HG02678 (cell line): ENCODE results near the gene RNF125.
A peak's percentile ranks its signal among the peaks of the same experiment; 100 is the strongest.
"Not testable (repeated sequence)": the region's sequence is repeated elsewhere in the genome, so short reads cannot be mapped to it uniquely, and the experiment has no call there.

Source experiments
- ATAC-seq: cut with Tn5 transposase; IDR thresholded peaks from one replicate; pipeline ENCODE4 v1.9.1; 2021; ENCODE audit warnings: mild to moderate bottlenecking, moderate library complexity; ENCODE audit not compliant: unreplicated experiment

RNF125 gene

DNA sequence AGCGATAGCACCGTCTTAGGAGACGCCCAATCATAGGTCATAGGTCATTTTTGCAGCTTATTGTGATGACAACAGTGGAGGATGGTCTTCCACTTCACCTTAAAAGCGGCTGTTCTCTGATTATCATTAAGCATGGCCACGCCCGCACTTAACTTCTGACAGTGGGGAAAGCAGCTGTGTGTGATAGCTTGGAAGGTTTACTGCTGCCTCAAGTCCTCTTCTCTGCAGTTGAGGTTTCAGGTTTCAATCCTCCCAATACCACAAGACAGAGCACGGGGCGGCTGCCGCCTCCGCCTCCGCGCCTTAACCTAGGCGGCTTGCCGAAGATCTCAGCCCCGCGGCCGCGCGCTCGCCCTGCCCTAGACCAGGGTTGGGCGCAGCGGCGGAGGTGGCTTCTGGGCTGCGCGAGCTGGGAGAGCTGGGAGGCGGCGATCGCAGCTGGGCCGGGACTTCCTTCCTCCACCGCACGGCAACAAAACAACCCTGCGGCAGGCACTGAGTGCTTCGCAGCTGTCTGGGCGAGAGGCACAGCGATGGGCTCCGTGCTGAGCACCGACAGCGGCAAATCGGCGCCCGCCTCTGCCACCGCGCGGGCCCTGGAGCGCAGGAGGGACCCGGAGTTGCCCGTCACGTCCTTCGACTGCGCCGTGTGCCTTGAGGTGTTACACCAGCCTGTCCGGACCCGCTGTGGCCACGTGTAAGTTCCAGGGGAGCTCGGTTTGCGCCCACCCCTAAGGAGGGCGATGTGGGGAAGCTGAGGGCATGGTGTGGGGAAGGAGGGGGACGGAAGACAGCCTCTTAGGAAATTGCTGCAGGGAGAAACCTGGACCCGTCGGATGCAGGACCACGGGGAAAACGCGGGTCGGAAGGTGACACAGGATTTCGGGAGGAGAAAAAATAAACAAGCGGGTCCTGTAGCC lies at the start of gene RNF125:
Gene RNF125 (plus strand): TSS at position 495 of the 920 bp plus-strand sequence. CDS start 39 bp downstream, at position 534.
- ATAC-seq = peak; percentile 85

DNA sequence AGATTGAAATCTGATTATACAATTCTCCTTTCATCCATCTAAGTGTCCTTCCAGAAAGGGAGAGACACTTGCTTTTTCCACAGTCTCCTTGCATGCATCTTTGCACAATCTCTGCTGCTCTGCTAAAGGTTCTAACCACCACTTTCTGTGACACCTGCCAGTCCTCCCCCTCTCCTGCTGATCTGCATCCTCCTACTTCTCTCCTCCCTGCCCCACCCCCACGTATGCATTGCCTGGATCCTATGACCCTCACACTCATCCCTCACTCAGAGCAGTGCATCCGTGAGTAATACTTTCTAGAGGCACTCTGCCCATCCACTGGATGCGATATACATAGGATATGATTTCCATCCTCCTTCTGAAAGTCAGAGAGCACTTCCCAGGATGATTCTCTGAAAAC lies 48.0 kb upstream of the RNF125 start:
- no peak for ATAC-seq

DNA sequence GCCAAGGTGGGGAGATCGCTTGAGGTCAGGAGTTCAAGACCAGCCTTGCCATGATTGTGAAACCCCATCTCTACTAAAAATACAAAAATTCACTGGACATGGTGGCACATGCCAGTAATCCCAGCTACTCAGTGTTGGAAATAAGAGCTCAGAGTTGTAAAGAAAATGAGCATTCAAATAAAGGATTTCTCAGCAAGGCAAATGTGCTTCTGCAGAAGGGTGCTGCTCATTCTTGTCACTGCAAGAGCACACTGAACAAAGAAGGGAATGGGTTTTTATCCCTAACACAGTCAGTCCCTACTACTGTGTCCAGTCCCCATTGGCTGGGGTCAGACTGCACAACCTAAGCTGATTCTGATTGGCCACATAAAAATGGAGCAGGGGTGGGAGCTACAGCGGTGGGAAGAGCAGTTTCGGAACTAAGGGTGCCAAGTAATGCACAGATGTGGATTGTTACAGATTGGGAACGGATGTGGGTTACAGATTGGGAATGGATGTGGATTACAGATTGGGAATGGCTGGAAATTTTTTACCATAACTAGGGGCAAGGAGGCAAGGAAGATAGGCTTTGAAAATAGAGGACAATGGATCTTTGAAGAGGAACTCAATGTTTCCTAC lies 44.6 kb upstream of the RNF125 start:
- no peak for ATAC-seq

DNA sequence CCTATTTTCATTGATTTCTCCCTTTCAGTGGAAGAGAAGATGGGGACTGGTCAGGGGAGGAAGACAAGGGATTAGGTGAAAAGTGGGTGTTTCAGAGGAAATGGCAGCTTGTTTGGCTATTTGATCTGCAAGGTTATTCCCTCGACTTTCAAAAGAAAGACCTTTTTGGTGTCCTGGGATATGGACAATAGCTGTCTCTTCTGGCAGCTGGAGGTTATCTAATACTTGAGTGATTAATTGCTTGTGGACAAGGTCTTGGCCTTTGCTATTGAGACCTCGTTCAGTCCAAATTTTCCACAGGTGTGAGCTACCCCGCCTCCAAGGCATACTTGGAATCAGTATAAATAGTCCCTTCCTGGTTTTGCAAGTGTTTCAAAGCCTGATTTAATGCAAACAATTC lies 42.4 kb upstream of the RNF125 start:
- no peak for ATAC-seq

DNA sequence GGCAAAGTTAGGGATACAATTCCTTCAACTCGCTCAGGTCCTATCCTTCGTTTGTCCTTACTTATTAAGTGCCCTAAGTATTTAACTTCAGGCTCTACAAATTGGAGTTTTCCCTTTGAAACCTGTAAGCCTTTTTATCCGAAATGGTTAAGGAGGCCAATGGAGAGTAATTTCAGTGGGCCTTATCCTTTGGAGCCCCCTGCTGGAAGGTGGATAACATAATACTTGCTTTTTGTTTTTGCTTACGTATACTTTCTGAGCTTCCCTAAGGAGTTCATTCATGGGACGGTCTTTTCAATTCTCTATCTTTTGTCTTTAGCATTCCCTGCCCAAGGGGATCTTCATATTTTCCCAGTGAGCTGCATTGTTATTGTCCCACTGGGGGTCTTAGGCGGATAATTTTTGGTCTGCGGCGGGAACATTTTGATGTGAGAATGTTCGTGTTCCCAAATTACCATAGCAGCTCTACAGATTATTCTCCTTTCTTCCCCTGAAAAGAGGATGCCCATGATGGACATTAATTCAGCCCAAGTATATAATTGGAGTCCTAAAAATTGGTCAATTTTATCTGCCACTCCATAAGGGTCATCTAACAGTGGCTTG lies 41.3 kb upstream of the RNF125 start:
- no peak for ATAC-seq

DNA sequence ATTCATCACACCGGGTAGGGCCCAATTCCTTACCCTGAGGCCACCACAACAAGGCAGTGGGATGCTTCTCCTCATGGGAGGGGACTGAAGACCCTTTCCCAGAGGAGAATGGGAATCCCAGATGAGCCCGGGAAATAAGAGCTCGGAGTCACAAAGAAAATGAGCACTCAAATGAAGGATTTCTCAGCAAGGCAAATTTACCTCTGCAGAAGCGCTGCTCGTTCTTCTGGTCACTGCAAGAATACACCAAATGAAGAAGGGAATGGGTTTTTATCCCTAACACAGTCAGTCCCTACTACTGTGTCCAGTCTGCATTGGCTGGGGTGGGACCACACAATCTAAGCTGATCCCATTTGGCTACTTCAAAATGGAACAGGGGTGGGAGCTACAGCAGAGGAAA lies 40.0 kb upstream of the RNF125 start:
- ATAC-seq = no peak

DNA sequence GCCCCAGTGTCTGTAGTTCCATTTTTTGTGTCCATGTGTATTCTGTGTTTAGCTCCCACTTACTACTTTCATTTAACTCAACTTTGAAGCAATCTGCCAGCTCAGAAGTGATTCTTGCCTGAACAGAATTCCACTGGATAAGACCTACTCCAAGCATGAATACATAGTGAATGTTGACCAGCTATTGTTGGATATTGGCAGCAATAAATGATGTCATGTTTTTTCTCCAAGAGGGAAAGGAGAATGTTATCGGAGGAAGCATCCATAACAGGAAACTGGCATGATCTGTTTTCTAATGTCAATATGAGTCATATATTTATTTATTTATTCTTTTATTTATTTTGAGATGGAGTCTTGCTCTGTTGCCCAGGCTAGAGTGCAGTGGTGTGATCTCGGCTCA lies 38.9 kb upstream of the RNF125 start:
- ATAC-seq = no peak

DNA sequence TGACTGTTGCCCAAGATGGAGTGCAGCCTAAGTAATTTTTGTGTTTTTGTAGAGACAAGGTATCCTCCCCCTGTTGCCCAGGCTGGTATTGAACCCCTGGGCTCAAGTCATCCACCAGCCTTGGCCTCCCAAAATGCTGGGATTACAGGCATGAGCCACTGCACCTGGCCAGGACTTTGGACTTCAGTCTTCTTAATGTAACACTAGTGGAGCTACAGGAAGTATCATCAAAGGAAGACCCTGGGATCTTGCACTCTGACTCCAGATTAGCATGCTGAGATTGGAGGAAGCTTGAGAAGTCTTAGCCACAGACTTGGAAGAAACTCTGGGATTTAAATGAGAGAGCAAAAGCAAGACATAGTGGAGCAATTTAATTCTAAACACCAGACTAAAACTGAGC lies 37.8 kb upstream of the RNF125 start:
- ATAC-seq = no peak

DNA sequence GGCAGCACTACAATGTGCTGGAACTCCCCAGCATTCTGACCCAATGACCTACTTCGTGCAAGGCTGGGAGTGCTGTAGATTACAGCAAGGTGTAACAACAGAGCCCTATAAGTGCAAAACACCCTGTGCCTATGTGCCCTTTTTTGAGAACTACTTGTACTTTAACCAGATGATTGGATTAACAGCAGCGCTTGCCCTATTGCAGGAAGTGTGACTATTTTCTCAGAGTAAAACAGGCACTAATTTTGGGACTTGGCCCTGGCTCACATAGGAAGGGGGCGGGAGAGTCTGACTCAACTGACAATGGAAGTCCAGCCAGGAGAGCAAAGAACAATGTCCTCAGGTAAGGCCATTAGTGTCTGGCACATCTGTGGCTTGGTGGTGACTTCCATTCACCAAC lies 35.6 kb upstream of the RNF125 start:
- ATAC-seq = no peak

DNA sequence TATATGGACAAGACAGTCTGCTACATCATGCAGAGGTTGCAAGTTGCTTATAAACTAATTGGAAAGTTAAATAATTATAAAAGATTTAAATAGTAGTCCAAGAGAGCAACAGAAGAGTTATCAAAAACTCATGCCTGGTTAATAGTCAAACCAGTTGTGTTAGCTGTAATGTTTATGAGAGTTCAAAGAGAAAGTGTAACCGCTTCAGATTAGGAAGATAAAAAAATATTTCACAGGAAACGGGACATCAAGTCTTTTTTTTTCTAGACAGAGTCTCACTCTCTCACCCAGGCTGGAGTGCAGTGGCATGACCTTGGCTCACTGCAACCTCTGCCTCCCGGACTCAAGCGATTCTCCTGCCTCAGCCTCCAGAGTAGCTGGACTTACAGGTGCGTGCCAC lies 34.6 kb upstream of the RNF125 start:
- no peak for ATAC-seq

DNA sequence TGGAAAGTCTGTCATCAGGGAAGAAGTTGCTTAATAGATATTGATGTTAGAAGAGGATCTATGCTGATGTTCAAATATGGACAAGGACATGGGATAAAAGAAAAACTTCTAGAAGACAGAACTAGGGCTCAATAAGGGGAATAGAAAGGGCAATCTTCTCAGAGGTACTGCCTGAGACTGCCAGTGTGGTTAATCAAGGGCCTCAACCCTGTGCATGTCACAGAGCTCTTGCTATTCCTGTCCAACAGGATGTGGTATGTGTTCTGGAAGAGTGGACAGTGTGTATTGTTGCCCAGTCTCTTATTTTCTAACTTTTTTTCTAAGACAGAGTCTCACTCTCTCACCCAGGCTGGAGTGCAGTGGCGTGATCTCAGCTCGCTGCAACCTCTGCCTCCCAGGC lies 27.8 kb upstream of the RNF125 start:
- ATAC-seq = peak; percentile 100

DNA sequence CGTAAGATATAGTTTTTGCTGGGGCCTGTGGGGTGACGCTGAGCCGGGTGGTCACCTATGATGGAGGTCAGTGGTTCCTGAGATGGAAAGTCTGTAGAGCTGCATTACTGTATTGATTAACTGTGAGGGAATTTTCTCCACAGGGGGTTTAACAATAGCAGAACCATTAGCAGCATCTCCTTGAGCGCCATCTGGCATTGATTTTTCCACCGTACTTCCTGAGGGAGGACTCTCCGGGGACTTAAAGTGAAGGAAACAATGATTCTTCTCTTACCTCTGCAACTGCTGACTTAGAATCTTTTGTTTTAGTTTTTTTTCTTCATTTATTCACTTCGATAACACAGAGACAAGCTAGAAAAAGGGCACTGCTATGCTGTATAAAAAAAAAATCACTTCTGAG lies 22.6 kb upstream of the RNF125 start:
- no peak for ATAC-seq

DNA sequence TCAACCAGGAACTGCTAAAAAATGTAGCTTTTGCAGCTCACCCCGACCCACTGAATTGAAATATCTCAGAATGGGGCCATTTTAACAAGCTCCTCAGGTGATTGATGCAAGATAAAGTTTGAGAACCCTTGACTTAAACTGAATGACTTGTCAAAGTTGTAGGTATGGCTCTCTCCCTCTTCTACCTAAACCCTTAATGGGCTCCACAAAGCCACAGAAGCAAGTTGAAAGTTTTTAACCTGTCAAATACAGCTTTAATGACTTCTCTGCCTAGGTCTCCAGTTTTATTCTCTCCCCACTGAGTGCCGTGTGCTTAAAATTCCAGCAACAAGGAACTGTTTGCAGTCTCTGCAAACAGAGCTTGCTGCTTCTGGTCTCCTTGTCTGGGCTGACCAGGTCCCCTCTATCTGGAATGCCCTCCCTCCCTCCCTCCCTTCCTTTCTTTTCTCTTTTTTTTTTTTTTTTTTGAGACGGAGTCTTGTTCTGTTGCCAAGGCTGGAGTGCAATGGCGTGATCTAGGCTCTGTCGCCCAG lies 19.7 kb upstream of the RNF125 start:
- ATAC-seq = no peak

DNA sequence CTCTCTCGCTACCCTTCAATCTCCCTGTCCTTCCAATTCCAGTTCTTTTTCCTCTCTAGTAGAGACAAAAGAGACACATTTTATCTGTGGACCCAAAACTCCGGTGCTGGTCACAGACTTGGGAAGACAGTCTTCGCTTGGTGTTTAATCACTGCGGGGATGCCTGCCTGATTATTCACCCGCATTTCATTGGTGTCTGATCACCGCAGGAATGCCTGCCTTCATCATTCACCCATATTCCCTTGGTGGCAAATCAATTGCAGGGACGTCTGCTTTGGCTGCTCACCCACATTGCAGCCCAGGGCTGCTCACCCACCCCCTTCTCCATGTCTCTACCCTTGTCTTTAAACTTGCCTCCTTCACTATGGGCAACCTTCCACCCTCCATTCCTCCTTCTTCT lies 17.5 kb upstream of the RNF125 start:
- not testable (repeated sequence) for ATAC-seq

DNA sequence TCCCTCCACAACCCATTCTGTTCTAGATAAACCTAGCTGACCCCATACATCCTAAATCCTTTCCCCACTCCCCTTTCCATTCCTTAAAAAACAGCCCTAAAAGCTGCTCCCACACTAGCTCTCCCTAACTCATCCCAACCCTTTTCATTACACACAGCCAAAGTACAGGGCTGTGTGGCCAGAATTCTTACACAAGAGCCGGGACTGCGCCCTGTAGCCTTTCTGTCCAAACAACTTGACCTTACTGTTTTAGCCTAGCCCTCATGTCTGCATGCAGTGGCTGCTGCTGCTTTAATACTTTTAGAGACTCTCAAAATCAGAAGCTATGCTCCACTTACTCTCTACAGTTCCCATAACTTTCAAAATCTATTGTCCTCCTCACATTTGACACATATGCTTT lies 14.8 kb upstream of the RNF125 start:
- not testable (repeated sequence) for ATAC-seq

DNA sequence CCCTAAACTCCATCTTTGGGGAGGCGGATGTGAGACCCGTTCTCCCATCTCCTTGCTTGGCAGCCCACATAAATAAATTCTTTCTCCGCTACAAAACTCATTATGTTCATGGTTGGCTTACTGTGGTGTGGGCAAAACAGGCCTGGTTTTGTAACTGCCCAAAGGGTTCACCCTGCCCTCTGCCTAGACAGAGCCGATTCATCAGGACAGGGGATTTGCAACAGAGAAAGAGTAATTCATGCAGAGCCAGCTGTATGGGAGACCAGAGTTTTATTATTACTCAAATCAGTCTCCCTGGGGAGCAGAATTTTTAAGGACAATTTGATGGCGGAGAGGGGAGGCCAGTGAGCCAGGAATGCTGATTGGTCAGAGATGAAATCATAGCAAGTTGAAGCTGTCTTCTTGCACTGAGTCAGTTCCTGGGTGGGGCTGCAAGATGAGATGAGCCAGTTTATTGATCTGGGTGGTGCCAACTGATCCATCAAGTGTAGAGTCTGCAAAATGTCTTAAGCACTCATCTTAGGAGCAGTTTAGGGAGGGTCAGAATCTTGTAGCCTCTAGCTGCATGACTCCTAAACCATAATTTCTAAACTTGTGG lies 8.4 kb upstream of the RNF125 start:
- ATAC-seq = no peak

DNA sequence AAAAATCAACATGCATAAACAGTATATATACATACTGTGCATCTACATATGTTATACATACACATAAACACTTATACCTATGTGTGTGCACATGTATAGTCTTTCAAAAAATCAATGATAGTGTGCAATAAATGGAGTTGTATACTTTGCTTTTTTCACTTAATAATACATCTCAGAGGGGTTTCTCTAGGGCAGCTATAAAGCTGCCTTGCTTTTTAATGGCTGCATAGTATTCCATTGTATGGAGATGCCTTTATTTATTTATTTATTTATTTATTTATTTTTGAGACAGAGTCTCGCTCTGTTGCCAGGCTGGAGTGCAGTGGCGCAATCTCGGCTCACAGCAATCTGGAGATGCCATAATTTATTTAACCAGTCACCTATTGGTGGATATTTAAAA lies 7.4 kb upstream of the RNF125 start:
- ATAC-seq = no peak

DNA sequence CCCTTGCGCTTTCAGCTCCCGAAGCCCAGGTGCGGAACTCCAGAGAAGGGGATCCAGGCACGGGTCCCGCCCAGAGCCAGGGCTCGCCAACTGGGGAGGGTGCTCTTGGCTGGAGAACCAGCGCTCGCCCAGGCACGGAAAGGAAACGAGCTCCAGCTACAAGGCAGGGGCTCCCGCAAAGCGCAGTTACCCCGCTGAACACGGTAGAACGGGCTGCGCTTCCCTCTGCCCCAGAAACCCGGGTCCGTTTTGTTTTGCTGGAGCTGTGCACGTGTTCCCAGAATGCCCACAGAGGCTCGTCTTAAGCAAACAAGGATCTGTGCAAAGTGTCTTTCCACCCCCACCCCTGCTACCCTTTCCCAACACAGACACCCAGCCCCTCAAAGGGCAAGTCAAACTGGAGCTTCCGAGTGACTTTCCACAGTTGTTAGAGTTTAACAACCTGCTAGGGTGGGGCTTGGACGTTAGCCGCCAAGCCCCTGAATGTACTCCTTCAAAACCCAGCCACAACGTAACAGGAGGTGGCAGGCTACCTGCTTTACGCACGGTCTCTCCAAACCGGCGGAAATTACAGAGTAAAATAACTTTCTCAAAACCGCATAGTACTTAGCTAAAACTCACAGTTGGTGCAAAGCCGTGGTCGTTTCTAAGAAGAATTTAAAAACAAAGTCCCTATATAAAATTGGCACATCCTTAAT lies 775 bp downstream of the RNF125 start:
- ATAC-seq = peak; percentile 19

DNA sequence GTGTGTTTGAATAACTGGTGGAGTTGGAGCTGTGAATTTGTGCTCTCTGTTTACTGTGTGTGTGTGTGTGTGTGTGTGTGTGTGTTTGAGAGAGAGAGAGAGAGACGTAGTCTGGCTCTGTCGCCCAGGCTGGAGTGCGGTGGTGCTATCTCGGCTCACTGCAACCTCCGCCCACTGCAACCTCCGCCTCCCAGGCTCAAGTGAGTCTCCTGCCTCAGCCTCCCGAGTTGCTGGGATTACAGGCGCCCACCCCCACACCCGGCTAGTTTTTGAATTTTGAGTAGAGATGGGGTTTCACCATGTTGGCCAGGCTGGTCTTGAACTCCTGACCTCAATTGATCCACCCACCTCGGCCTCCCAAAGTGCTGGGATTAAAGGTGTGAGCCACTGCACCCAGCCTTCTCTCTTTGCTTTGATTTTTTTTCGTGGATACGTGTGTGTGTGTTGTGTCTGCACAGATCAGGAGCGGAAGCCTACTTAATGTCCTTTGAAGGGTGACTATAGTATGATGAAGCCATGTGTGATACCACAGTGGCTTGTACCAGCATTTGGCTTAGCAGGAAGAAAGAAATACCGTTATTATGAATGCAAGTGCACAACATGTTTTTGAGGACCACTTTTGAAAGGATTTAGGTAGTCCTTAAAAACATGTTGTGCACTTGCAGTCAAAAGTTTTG lies 1.5 kb downstream of the RNF125 start:
- not testable (repeated sequence) for ATAC-seq
